Panc1 (cell line): ENCODE results near the gene MTSS2.

Experiments
- CTCF ChIP-seq: fragments of 450-650 bp; IDR thresholded peaks from 2 replicates; pipeline ENCODE4 v1.5.1; 2017; ENCODE audit warnings: mild to moderate bottlenecking
- POLR2AphosphoS5 ChIP-seq: IDR thresholded peaks from 2 replicates; pipeline ENCODE4 v1.6.1; 2012; ENCODE audit warnings: mild to moderate bottlenecking, low read depth, low read length, moderate library complexity
- REST ChIP-seq, 2 experiments: IDR thresholded peaks; 2 replicates each; pipeline ENCODE4 v1.6.1; 2011 to 2012; ENCODE audit warnings: low read depth in 2 of 2, control low read depth in 1 of 2, low read length in 1 of 2, mild to moderate bottlenecking in 1 of 2, moderate library complexity in 1 of 2; ENCODE audit not compliant: insufficient read depth in 1 of 2
- SIN3A ChIP-seq: IDR thresholded peaks from 2 replicates; pipeline ENCODE4 v1.6.1; 2012; ENCODE audit warnings: low read depth, mild to moderate bottlenecking, low read length, moderate library complexity, borderline replicate concordance; ENCODE audit not compliant: insufficient read depth
- TCF7L2 ChIP-seq: IDR thresholded peaks from 2 replicates; pipeline ENCODE4 v1.6.1; 2011; ENCODE audit warnings: mild to moderate bottlenecking, low read depth, low read length, inconsistent platforms

GRCh38 chr16:70704586-70704985 lies 18.7 kb upstream of the MTSS2 start:
- TF ChIP-seq CTCF (no peak), POLR2AphosphoS5 (no peak), TCF7L2 (no peak), REST (IDR thresholded peaks at IDR 0.05; ENCODE audit: insufficient read depth in 1 of 2, low read depth in 2 of 2, low read length in 1 of 2) (no peak), SIN3A (no peak)
